ENCODE measurements around the gene ACSL6. TPM values are rescaled to one million over a fixed set of nuclear protein-coding genes. Genes with fewer than 3 reads are reported as not detected.

The ACSL6 gene
- total and polyA plus RNA-seq, 4 donors: 0.10 to 6.7 (median 0.38) TPM

DNA sequence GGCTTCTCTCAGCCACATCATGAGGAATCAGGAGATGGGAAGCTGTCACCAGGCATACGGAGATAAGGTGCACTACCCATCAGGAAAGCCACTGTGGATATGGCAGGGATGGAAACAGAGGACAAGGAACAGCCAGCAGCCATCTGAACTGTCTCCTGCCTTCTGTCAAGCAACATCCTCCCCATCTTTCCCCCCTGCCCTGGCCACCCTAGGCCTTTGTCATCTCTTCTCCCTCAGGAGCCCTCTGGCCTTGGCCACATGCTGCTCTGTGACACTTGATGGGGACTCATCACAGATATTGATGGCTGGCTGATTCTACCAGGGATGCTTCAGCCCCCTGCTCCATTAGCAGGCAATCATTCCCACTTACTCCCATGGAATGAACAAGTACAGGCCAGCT lies 44.9 kb downstream of the ACSL6 start:
- Histone ChIP-seq H3K27me3 (ENCODE audit: control insufficient read depth in 3 of 3, insufficient read depth in 3 of 3, low read length in 2 of 3) (no peaks in the 10 kb centered on the region), H3K4me1 (ENCODE audit: control insufficient read depth in 5 of 5, insufficient read depth in 5 of 5, low read length in 5 of 5) (no peaks in the 10 kb centered on the region), H3K9me3 (ENCODE audit: control insufficient read depth in 4 of 4, insufficient read depth in 3 of 4, low read length in 3 of 4) (no peaks in the 10 kb centered on the region), H3K4me3 (no peak overlapping the region), H3K27ac (ENCODE audit: low read depth in 1 of 2, low read length in 1 of 2) (no peak overlapping the region), H3K36me3 (ENCODE audit: control insufficient read depth in 4 of 4, insufficient read depth in 4 of 4, low read length in 4 of 4) (no peaks in the 10 kb centered on the region), H3K9ac (ENCODE audit: insufficient read depth in 1 of 2, low read length in 2 of 2) (no peak overlapping the region)
- no peak for DNase-seq
- 94 to 95% methylated on average over 1 of the region's 1 CpG for WGBS, 2 donors
- TF ChIP-seq, protein P1, sequence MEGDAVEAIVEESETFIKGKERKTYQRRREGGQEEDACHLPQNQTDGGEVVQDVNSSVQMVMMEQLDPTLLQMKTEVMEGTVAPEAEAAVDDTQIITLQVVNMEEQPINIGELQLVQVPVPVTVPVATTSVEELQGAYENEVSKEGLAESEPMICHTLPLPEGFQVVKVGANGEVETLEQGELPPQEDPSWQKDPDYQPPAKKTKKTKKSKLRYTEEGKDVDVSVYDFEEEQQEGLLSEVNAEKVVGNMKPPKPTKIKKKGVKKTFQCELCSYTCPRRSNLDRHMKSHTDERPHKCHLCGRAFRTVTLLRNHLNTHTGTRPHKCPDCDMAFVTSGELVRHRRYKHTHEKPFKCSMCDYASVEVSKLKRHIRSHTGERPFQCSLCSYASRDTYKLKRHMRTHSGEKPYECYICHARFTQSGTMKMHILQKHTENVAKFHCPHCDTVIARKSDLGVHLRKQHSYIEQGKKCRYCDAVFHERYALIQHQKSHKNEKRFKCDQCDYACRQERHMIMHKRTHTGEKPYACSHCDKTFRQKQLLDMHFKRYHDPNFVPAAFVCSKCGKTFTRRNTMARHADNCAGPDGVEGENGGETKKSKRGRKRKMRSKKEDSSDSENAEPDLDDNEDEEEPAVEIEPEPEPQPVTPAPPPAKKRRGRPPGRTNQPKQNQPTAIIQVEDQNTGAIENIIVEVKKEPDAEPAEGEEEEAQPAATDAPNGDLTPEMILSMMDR (IDR thresholded peaks at IDR 0.05; ENCODE audit: control extremely low read depth, extremely low read depth): no peak
- no peak for ATAC-seq (ENCODE audit: insufficient read depth, low FRiP score)

DNA sequence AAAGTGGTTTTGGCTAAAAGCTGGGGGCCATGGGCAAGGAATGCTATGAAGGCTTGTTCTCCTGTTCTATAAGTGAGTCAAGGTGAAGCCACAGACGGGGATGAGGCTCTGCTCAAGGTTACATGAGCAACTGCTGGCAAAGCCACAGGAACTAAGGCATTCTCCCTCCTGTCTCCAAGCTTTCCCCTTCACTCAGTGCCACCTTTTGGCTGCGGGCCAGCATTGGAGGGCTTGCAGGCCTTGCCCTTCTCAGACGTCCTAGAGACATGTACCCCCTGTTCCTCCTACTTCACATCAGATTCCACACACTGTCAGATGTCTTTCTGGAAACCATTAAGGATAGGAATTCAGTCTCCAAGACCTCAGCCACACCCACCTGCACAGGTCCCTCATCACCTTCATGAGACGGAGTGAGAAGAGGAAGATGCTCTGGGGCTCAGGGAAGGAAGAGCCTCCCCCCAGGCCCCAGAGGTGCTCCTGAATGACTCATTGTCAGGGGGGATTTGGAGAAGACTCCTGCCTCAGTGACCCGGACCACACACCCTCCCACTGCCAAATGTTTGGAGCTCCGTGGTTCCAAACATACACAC lies 45.5 kb downstream of the ACSL6 start:
- WGBS, 2 donors: 77 to 81% methylated on average over 6 of the region's 6 CpGs
- Histone ChIP-seq H3K4me1 (ENCODE audit: control insufficient read depth in 5 of 5, insufficient read depth in 5 of 5, low read length in 5 of 5) (no peaks in the 10 kb centered on the region), H3K27ac (ENCODE audit: low read depth in 1 of 2, low read length in 1 of 2) (no peak overlapping the region), H3K9ac (ENCODE audit: insufficient read depth in 1 of 2, low read length in 2 of 2) (no peak overlapping the region), H3K9me3 (ENCODE audit: control insufficient read depth in 4 of 4, insufficient read depth in 3 of 4, low read length in 3 of 4) (no peaks in the 10 kb centered on the region), H3K36me3 (ENCODE audit: control insufficient read depth in 4 of 4, insufficient read depth in 4 of 4, low read length in 4 of 4) (no peaks in the 10 kb centered on the region), H3K4me3 (no peak overlapping the region), H3K27me3 (ENCODE audit: control insufficient read depth in 3 of 3, insufficient read depth in 3 of 3, low read length in 2 of 3) (no peaks in the 10 kb centered on the region)
- TF ChIP-seq, protein P1 (IDR thresholded peaks at IDR 0.05; ENCODE audit: control extremely low read depth, extremely low read depth): no peak
- DNase-seq: no peak
- no peak for ATAC-seq (ENCODE audit: insufficient read depth, low FRiP score)

DNA sequence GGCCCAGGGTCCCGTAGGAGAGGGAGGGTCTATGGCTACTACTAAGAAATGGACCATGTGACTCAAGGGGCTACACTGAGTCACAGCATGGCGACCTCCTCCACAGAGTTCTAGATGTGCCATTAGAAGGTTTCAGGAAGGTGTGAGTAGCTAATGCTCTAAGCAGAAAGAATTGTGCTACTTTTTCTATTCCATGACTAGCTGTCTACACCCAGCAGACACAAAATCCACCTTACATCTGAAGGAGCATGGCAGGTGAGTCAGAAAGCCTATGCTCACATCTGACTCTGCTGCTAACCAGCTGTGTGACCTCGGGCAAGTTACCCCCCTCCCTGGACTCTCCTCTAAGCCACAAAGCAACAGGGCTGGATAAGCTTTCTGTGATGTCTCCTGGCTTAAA lies 51.6 kb downstream of the ACSL6 start:
- TF ChIP-seq, protein P1 (IDR thresholded peaks at IDR 0.05; ENCODE audit: control extremely low read depth, extremely low read depth): no peak
- WGBS, 2 donors: 82 to 88% methylated on average over 3 of the region's 3 CpGs
- Histone ChIP-seq H3K27ac (ENCODE audit: low read depth in 1 of 2, low read length in 1 of 2) (no peak overlapping the region), H3K9me3 (ENCODE audit: control insufficient read depth in 4 of 4, insufficient read depth in 3 of 4, low read length in 3 of 4) (no peaks in the 10 kb centered on the region), H3K4me1 (ENCODE audit: control insufficient read depth in 5 of 5, insufficient read depth in 5 of 5, low read length in 5 of 5) (no peaks in the 10 kb centered on the region), H3K4me3 (no peak overlapping the region), H3K27me3 (ENCODE audit: control insufficient read depth in 3 of 3, insufficient read depth in 3 of 3, low read length in 2 of 3) (no peaks in the 10 kb centered on the region), H3K9ac (ENCODE audit: insufficient read depth in 1 of 2, low read length in 2 of 2) (no peak overlapping the region), H3K36me3 (ENCODE audit: control insufficient read depth in 4 of 4, insufficient read depth in 4 of 4, low read length in 4 of 4) (no peaks in the 10 kb centered on the region)
- no peak for ATAC-seq (ENCODE audit: insufficient read depth, low FRiP score)
- no peak for DNase-seq

DNA sequence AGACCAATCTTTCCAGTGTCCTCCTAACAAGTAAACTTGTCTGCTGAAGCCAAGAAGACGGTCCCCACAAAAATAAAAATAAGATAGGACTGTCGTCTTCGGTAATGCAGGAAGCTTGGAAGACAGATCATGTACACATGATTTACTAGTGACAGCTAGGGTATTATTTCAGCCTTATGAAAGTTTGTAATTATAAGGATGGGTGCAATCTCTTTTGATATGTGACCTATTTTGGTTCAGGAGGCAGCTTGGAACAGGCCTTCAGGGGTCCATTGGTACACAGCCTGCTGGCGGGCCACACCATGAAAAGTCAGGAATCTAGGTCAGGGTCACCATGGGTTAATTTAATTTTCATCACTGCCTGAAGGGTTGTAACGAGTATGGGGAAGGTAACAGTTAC lies 52.3 kb downstream of the ACSL6 start:
- TF ChIP-seq, protein P1 (IDR thresholded peaks at IDR 0.05; ENCODE audit: control extremely low read depth, extremely low read depth): no peak
- Histone ChIP-seq H3K9ac (ENCODE audit: insufficient read depth in 1 of 2, low read length in 2 of 2) (no peak overlapping the region), H3K36me3 (ENCODE audit: control insufficient read depth in 4 of 4, insufficient read depth in 4 of 4, low read length in 4 of 4) (no peaks in the 10 kb centered on the region), H3K9me3 (ENCODE audit: control insufficient read depth in 4 of 4, insufficient read depth in 3 of 4, low read length in 3 of 4) (no peaks in the 10 kb centered on the region), H3K4me1 (ENCODE audit: control insufficient read depth in 5 of 5, insufficient read depth in 5 of 5, low read length in 5 of 5) (no peaks in the 10 kb centered on the region), H3K27me3 (ENCODE audit: control insufficient read depth in 3 of 3, insufficient read depth in 3 of 3, low read length in 2 of 3) (no peaks in the 10 kb centered on the region), H3K27ac (ENCODE audit: low read depth in 1 of 2, low read length in 1 of 2) (no peak overlapping the region), H3K4me3 (no peak overlapping the region)
- no peak for DNase-seq
- no peak for ATAC-seq (ENCODE audit: insufficient read depth, low FRiP score)
- WGBS, 2 donors: 92% methylated on average over 5 of the region's 5 CpGs

All from lung (tissue), 12 donors.